Measurements from ENCODE around the gene SMIM28. TPM values are rescaled to one million over a fixed set of nuclear protein-coding genes. Genes with fewer than 3 reads are reported as not detected.

The SMIM28 gene
- polyA plus RNA-seq, 1 experiment = not detected

DNA sequence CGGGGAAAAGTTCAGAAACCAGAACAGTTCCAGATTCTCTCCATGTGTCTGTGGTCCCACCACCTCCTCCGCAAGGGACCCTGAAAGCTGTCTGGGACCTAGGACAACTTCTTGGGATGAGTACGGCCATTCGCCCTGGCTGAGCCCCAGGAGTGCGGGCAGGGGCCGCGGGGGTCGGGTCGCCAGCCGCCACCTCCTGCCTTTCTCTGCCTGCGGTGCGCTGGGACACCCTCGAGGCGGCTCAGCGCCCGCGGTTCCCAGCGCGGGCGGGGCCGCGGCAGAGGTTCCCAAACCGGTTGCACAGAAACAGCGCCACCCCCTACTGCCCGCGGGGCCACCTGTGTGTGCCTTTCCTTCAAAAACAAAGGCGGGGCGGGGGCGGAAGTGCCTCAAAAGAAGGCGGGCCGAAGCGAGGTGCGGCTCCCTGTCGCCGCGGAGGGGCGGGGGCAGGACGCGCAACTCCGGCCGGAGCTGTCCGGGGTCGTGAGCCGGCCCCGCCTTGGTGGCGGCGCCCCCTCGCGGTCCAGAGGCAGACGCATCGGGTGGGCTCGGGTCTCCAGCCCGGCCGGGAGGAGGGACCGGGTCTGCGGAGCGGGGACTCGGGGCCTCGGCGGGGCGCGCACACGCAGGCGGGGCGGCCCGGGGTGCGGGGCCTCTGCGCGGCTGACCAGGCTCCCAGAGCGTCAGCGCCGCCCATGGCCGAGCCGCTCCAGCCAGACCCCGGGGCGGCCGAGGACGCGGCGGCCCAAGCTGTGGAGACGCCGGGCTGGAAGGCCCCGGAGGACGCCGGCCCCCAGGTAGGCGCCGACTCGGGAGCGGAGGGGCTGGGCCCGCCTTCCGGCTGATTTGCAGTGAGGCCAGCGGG, 26.3 kb downstream of the SMIM28 start, which contains the start of gene HEBP2:
Gene HEBP2 (plus strand): TSS at position 423 of the 865 bp plus-strand sequence. CDS start 273 bp downstream, at position 696.
- ChIA-PET POLR2A (no interaction called here), CTCF (interaction anchor here (0.8 to 3.2 kb wide), 7 partner anchors 8 to 458 kb away, joined by 3 to 17 read pairs (median 4); no protein-coding TSS in a partner anchor)
- DNase-seq (ENCODE audit: low read depth, low spot score) = no peak
- no peaks in the 10 kb centered on the region for H3K9me3 ChIP-seq (ENCODE audit: control insufficient read depth, insufficient read depth, low read length)
- H3K27me3 ChIP-seq (ENCODE audit: control insufficient read depth, insufficient read depth, low read length) = peaks cover 2% of the 10 kb centered on the region
- no peak within 1 kb of the TSS for H3K27ac ChIP-seq (ENCODE audit: low read depth, low read length)
- H3K4me3 ChIP-seq (ENCODE audit: low read depth, low read length) = peak within 1 kb of the TSS; percentile 74
- TF ChIP-seq, protein P1, sequence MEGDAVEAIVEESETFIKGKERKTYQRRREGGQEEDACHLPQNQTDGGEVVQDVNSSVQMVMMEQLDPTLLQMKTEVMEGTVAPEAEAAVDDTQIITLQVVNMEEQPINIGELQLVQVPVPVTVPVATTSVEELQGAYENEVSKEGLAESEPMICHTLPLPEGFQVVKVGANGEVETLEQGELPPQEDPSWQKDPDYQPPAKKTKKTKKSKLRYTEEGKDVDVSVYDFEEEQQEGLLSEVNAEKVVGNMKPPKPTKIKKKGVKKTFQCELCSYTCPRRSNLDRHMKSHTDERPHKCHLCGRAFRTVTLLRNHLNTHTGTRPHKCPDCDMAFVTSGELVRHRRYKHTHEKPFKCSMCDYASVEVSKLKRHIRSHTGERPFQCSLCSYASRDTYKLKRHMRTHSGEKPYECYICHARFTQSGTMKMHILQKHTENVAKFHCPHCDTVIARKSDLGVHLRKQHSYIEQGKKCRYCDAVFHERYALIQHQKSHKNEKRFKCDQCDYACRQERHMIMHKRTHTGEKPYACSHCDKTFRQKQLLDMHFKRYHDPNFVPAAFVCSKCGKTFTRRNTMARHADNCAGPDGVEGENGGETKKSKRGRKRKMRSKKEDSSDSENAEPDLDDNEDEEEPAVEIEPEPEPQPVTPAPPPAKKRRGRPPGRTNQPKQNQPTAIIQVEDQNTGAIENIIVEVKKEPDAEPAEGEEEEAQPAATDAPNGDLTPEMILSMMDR (IDR thresholded peaks at IDR 0.05; ENCODE audit: low read depth, low read length) = peak; percentile 41

- TF ChIP-seq, protein P1 (IDR thresholded peaks at IDR 0.05; ENCODE audit: low read depth, low read length) = no peak
- H3K4me3 ChIP-seq (ENCODE audit: low read depth, low read length) = peak overlapping the region; percentile 74
- DNase-seq (ENCODE audit: low read depth, low spot score) = no peak
- ChIA-PET CTCF (interaction anchor here (0.6 to 3.2 kb wide), 9 partner anchors 9 to 763 kb away, joined by 3 to 17 read pairs (median 4); no protein-coding TSS in a partner anchor), POLR2A (no interaction called here)
- no peaks in the 10 kb centered on the region for H3K9me3 ChIP-seq (ENCODE audit: control insufficient read depth, insufficient read depth, low read length)
- H3K27ac ChIP-seq (ENCODE audit: low read depth, low read length) = no peak overlapping the region
- H3K27me3 ChIP-seq (ENCODE audit: control insufficient read depth, insufficient read depth, low read length) = peaks cover 2% of the 10 kb centered on the region
Measured at GRCh38 chr6:138404666-138405337, 27.1 kb downstream of the SMIM28 start.

- Histone ChIP-seq H3K4me3 (ENCODE audit: low read depth, low read length) (no peak overlapping the region), H3K9me3 (ENCODE audit: control insufficient read depth, insufficient read depth, low read length) (no peaks in the 10 kb centered on the region), H3K27ac (ENCODE audit: low read depth, low read length) (no peak overlapping the region), H3K27me3 (ENCODE audit: control insufficient read depth, insufficient read depth, low read length) (peaks cover 2% of the 10 kb centered on the region)
- TF ChIP-seq, protein P1 (IDR thresholded peaks at IDR 0.05; ENCODE audit: low read depth, low read length) = no peak
- POLR2A ChIA-PET = no interaction called here
- DNase-seq (ENCODE audit: low read depth, low spot score) = no peak
- CTCF ChIA-PET = interaction anchor here (1.5 to 1.8 kb wide), 3 partner anchors 10 to 360 kb away, joined by 3 to 4 read pairs (median 4); no protein-coding TSS in a partner anchor
Measured at GRCh38 chr6:138405816-138406413, 28.2 kb downstream of the SMIM28 start.

- H3K4me3 ChIP-seq (ENCODE audit: low read depth, low read length) = no peak overlapping the region
- ChIA-PET CTCF (no interaction called here), POLR2A (no interaction called here)
- no peak overlapping the region for H3K27ac ChIP-seq (ENCODE audit: low read depth, low read length)
- no peak for DNase-seq (ENCODE audit: low read depth, low spot score)
- TF ChIP-seq, protein P1 (IDR thresholded peaks at IDR 0.05; ENCODE audit: low read depth, low read length) = no peak
- H3K27me3 ChIP-seq (ENCODE audit: control insufficient read depth, insufficient read depth, low read length) = peaks cover 2% of the 10 kb centered on the region
- H3K9me3 ChIP-seq (ENCODE audit: control insufficient read depth, insufficient read depth, low read length) = no peaks in the 10 kb centered on the region
Measured at GRCh38 chr6:138406443-138406842, 28.7 kb downstream of the SMIM28 start.

Data from AG04450 (cell line).